Measurements from ENCODE around the gene ADAMTSL1.

The ADAMTSL1 gene

GRCh38 chr9:18888290-18888689, 414.3 kb downstream of the ADAMTSL1 start:
- peaks cover 3% of the 10 kb centered on the region for H3K36me3 ChIP-seq (ENCODE audit: insufficient read depth, low read length)
- no peaks in the 10 kb centered on the region for H3K27me3 ChIP-seq (ENCODE audit: control insufficient read depth in 1 of 2, insufficient read depth in 2 of 2, low read length in 2 of 2)
- H3K4me1 ChIP-seq (ENCODE audit: insufficient read depth, low read length) = peaks cover 9% of the 10 kb centered on the region
- no peak overlapping the region for H3K4me3 ChIP-seq (ENCODE audit: low read depth in 1 of 2, low read length in 2 of 2)
- no peak overlapping the region for H3K27ac ChIP-seq (ENCODE audit: low read depth, low read length)
- H3K9me3 ChIP-seq (ENCODE audit: low read length) = peaks cover 4% of the 10 kb centered on the region
- no peak overlapping the region for H3K9ac ChIP-seq (ENCODE audit: low read length)

- H3K4me3 ChIP-seq (ENCODE audit: low read depth in 1 of 2, low read length in 2 of 2) = no peak overlapping the region
- no peak overlapping the region for H3K27ac ChIP-seq (ENCODE audit: low read depth, low read length)
- H3K9ac ChIP-seq (ENCODE audit: low read length) = no peak overlapping the region
- peaks cover 9% of the 10 kb centered on the region for H3K4me1 ChIP-seq (ENCODE audit: insufficient read depth, low read length)
- H3K27me3 ChIP-seq (ENCODE audit: control insufficient read depth in 1 of 2, insufficient read depth in 2 of 2, low read length in 2 of 2) = no peaks in the 10 kb centered on the region
- H3K36me3 ChIP-seq (ENCODE audit: insufficient read depth, low read length) = peaks cover 3% of the 10 kb centered on the region
- no peaks in the 10 kb centered on the region for H3K9me3 ChIP-seq (ENCODE audit: low read length)
These were observed 415.6 kb downstream of the ADAMTSL1 start for GRCh38 chr9:18889550-18889949.

- H3K27me3 ChIP-seq (ENCODE audit: control insufficient read depth in 1 of 2, insufficient read depth in 2 of 2, low read length in 2 of 2) = no peaks in the 10 kb centered on the region
- H3K27ac ChIP-seq (ENCODE audit: low read depth, low read length) = no peak overlapping the region
- H3K4me3 ChIP-seq (ENCODE audit: low read depth in 1 of 2, low read length in 2 of 2) = no peak overlapping the region
- no peak overlapping the region for H3K9ac ChIP-seq (ENCODE audit: low read length)
- peaks cover under 1% of the 10 kb centered on the region for H3K9me3 ChIP-seq (ENCODE audit: low read length)
- H3K36me3 ChIP-seq (ENCODE audit: insufficient read depth, low read length) = peaks cover 3% of the 10 kb centered on the region
- H3K4me1 ChIP-seq (ENCODE audit: insufficient read depth, low read length) = peaks cover 9% of the 10 kb centered on the region
These were observed 416.4 kb downstream of the ADAMTSL1 start for GRCh38 chr9:18890372-18890771.

GRCh38 chr9:18891946-18892670, 418.2 kb downstream of the ADAMTSL1 start:
- Histone ChIP-seq H3K27ac (ENCODE audit: low read depth, low read length) (no peak overlapping the region), H3K4me3 (ENCODE audit: low read depth in 1 of 2, low read length in 2 of 2) (no peak overlapping the region), H3K27me3 (ENCODE audit: control insufficient read depth in 1 of 2, insufficient read depth in 2 of 2, low read length in 2 of 2) (no peaks in the 10 kb centered on the region), H3K4me1 (ENCODE audit: insufficient read depth, low read length) (peaks cover 9% of the 10 kb centered on the region), H3K36me3 (ENCODE audit: insufficient read depth, low read length) (peaks cover 7% of the 10 kb centered on the region), H3K9me3 (ENCODE audit: low read length) (peaks cover 13% of the 10 kb centered on the region), H3K9ac (ENCODE audit: low read length) (no peak overlapping the region)

- peaks cover 5% of the 10 kb centered on the region for H3K4me1 ChIP-seq (ENCODE audit: insufficient read depth, low read length)
- no peak overlapping the region for H3K4me3 ChIP-seq (ENCODE audit: low read depth in 1 of 2, low read length in 2 of 2)
- peaks cover 7% of the 10 kb centered on the region for H3K36me3 ChIP-seq (ENCODE audit: insufficient read depth, low read length)
- H3K27me3 ChIP-seq (ENCODE audit: control insufficient read depth in 1 of 2, insufficient read depth in 2 of 2, low read length in 2 of 2) = no peaks in the 10 kb centered on the region
- peaks cover 13% of the 10 kb centered on the region for H3K9me3 ChIP-seq (ENCODE audit: low read length)
- H3K9ac ChIP-seq (ENCODE audit: low read length) = no peak overlapping the region
- H3K27ac ChIP-seq (ENCODE audit: low read depth, low read length) = no peak overlapping the region
These were observed 419.1 kb downstream of the ADAMTSL1 start for GRCh38 chr9:18893046-18893445.

GRCh38 chr9:18893491-18893890, 419.5 kb downstream of the ADAMTSL1 start:
- peaks cover 13% of the 10 kb centered on the region for H3K9me3 ChIP-seq (ENCODE audit: low read length)
- peaks cover under 1% of the 10 kb centered on the region for H3K4me1 ChIP-seq (ENCODE audit: insufficient read depth, low read length)
- H3K9ac ChIP-seq (ENCODE audit: low read length) = no peak overlapping the region
- no peak overlapping the region for H3K27ac ChIP-seq (ENCODE audit: low read depth, low read length)
- peaks cover 7% of the 10 kb centered on the region for H3K36me3 ChIP-seq (ENCODE audit: insufficient read depth, low read length)
- no peaks in the 10 kb centered on the region for H3K27me3 ChIP-seq (ENCODE audit: control insufficient read depth in 1 of 2, insufficient read depth in 2 of 2, low read length in 2 of 2)
- no peak overlapping the region for H3K4me3 ChIP-seq (ENCODE audit: low read depth in 1 of 2, low read length in 2 of 2)

- Histone ChIP-seq H3K9ac (ENCODE audit: low read length) (no peak overlapping the region), H3K4me1 (ENCODE audit: insufficient read depth, low read length) (no peaks in the 10 kb centered on the region), H3K27ac (ENCODE audit: low read depth, low read length) (no peak overlapping the region), H3K9me3 (ENCODE audit: low read length) (peaks cover 13% of the 10 kb centered on the region), H3K36me3 (ENCODE audit: insufficient read depth, low read length) (peaks cover 7% of the 10 kb centered on the region), H3K27me3 (ENCODE audit: control insufficient read depth in 1 of 2, insufficient read depth in 2 of 2, low read length in 2 of 2) (no peaks in the 10 kb centered on the region), H3K4me3 (ENCODE audit: low read depth in 1 of 2, low read length in 2 of 2) (no peak overlapping the region)
These were observed 422.1 kb downstream of the ADAMTSL1 start for GRCh38 chr9:18896004-18896403.

GRCh38 chr9:18896531-18897179, 422.7 kb downstream of the ADAMTSL1 start:
- Histone ChIP-seq H3K27me3 (ENCODE audit: control insufficient read depth in 1 of 2, insufficient read depth in 2 of 2, low read length in 2 of 2) (no peaks in the 10 kb centered on the region), H3K4me1 (ENCODE audit: insufficient read depth, low read length) (no peaks in the 10 kb centered on the region), H3K4me3 (ENCODE audit: low read depth in 1 of 2, low read length in 2 of 2) (no peak overlapping the region), H3K36me3 (ENCODE audit: insufficient read depth, low read length) (peaks cover 7% of the 10 kb centered on the region), H3K27ac (ENCODE audit: low read depth, low read length) (no peak overlapping the region), H3K9ac (ENCODE audit: low read length) (no peak overlapping the region), H3K9me3 (ENCODE audit: low read length) (peaks cover 13% of the 10 kb centered on the region)

GRCh38 chr9:18903450-18903849, 429.5 kb downstream of the ADAMTSL1 start:
- Histone ChIP-seq H3K27me3 (ENCODE audit: control insufficient read depth in 1 of 2, insufficient read depth in 2 of 2, low read length in 2 of 2) (no peaks in the 10 kb centered on the region), H3K4me3 (ENCODE audit: low read depth in 1 of 2, low read length in 2 of 2) (no peak overlapping the region), H3K4me1 (ENCODE audit: insufficient read depth, low read length) (no peaks in the 10 kb centered on the region)

GRCh38 chr9:18905028-18905882, 431.3 kb downstream of the ADAMTSL1 start:
- H3K9me3 ChIP-seq (ENCODE audit: low read length) = no peaks in the 10 kb centered on the region
- H3K4me1 ChIP-seq (ENCODE audit: insufficient read depth, low read length) = no peaks in the 10 kb centered on the region
- H3K27ac ChIP-seq (ENCODE audit: low read depth, low read length) = no peak overlapping the region
- H3K36me3 ChIP-seq (ENCODE audit: insufficient read depth, low read length) = no peaks in the 10 kb centered on the region
- no peak overlapping the region for H3K9ac ChIP-seq (ENCODE audit: low read length)
- H3K27me3 ChIP-seq (ENCODE audit: control insufficient read depth in 1 of 2, insufficient read depth in 2 of 2, low read length in 2 of 2) = no peaks in the 10 kb centered on the region
- no peak overlapping the region for H3K4me3 ChIP-seq (ENCODE audit: low read depth in 1 of 2, low read length in 2 of 2)

More at GRCh38 chr9:18903450-18903849, 429.5 kb downstream of the ADAMTSL1 start:
- H3K36me3 ChIP-seq (ENCODE audit: insufficient read depth, low read length) = no peaks in the 10 kb centered on the region
- no peak overlapping the region for H3K9ac ChIP-seq (ENCODE audit: low read length)
- no peaks in the 10 kb centered on the region for H3K9me3 ChIP-seq (ENCODE audit: low read length)
- H3K27ac ChIP-seq (ENCODE audit: low read depth, low read length) = no peak overlapping the region

- no peaks in the 10 kb centered on the region for H3K36me3 ChIP-seq (ENCODE audit: insufficient read depth, low read length)
- H3K27ac ChIP-seq (ENCODE audit: low read depth, low read length) = no peak overlapping the region
- H3K4me3 ChIP-seq (ENCODE audit: low read depth in 1 of 2, low read length in 2 of 2) = no peak overlapping the region
- no peaks in the 10 kb centered on the region for H3K27me3 ChIP-seq (ENCODE audit: control insufficient read depth in 1 of 2, insufficient read depth in 2 of 2, low read length in 2 of 2)
- H3K9me3 ChIP-seq (ENCODE audit: low read length) = no peaks in the 10 kb centered on the region
- H3K9ac ChIP-seq (ENCODE audit: low read length) = no peak overlapping the region
- H3K4me1 ChIP-seq (ENCODE audit: insufficient read depth, low read length) = no peaks in the 10 kb centered on the region
These were observed 432.1 kb downstream of the ADAMTSL1 start for GRCh38 chr9:18905883-18906629.
